ENCODE results near the gene TEAD2.

DNA sequence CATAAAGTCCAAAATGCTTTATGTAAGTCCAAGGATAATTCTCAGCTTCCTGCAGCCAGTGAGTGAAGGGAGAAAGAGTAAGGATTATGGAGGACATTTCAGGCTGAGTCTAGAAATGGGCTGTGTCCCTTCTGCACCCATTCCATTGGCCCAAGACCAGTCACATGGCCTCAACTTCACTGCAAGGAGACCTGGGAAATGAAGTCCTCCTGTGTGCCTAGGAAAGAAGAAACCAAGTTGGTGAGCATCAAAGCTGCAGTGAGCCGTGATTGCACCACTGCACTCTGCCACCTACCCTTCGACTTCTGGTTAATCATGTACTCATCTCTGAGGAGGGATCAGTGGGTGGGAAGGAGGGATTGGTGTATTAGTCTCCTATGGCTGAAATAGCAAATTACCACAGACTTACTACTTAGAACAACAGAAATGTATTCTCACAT, 30.6 kb downstream of the TEAD2 start:
- TF ChIP-seq, protein P1, sequence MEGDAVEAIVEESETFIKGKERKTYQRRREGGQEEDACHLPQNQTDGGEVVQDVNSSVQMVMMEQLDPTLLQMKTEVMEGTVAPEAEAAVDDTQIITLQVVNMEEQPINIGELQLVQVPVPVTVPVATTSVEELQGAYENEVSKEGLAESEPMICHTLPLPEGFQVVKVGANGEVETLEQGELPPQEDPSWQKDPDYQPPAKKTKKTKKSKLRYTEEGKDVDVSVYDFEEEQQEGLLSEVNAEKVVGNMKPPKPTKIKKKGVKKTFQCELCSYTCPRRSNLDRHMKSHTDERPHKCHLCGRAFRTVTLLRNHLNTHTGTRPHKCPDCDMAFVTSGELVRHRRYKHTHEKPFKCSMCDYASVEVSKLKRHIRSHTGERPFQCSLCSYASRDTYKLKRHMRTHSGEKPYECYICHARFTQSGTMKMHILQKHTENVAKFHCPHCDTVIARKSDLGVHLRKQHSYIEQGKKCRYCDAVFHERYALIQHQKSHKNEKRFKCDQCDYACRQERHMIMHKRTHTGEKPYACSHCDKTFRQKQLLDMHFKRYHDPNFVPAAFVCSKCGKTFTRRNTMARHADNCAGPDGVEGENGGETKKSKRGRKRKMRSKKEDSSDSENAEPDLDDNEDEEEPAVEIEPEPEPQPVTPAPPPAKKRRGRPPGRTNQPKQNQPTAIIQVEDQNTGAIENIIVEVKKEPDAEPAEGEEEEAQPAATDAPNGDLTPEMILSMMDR (IDR thresholded peaks at IDR 0.05; ENCODE audit: borderline replicate concordance, extremely low read depth, low read length, poor library complexity, severe bottlenecking) = no peak
- no peak for TF ChIP-seq EZH2 (IDR thresholded peaks at IDR 0.05; ENCODE audit: borderline replicate concordance, low read depth, low read length, severe bottlenecking)

All from DND-41 (cell line).